PFSK-1 (cell line): ENCODE results near the gene EYA2.

Source experiments
- FOXP2 ChIP-seq: optimal IDR thresholded peaks from 2 replicates; pipeline ENCODE3; 2011; ENCODE audit warnings: borderline replicate concordance, control low read depth, inconsistent platforms; ENCODE audit not compliant: insufficient read depth; ENCODE audit errors: extremely low read length, extremely low read depth
- POLR2AphosphoS5 ChIP-seq: IDR thresholded peaks from 2 replicates; pipeline ENCODE4 v1.6.1; 2012; ENCODE audit warnings: low read depth, mild to moderate bottlenecking, control low read depth, low read length, moderate library complexity
- REST ChIP-seq, 2 experiments: IDR thresholded peaks; 2 replicates each; pipeline versions ENCODE4 v1.6.1 to v1.8.0; 2011 to 2012; ENCODE audit warnings: low read depth in 2 of 2, low read length in 2 of 2, control low read depth in 1 of 2, inconsistent platforms in 1 of 2, mild to moderate bottlenecking in 1 of 2, moderate library complexity in 1 of 2; ENCODE audit not compliant: insufficient read depth in 1 of 2
- SIN3A ChIP-seq: IDR thresholded peaks from 2 replicates; pipeline ENCODE4 v1.6.1; 2012; ENCODE audit warnings: mild to moderate bottlenecking, low read length, moderate library complexity, borderline replicate concordance; ENCODE audit not compliant: insufficient read depth
- TAF1 ChIP-seq: IDR thresholded peaks from 2 replicates; pipeline ENCODE4 v1.6.1; 2012; ENCODE audit warnings: low read length, control low read depth, borderline replicate concordance; ENCODE audit not compliant: insufficient read depth

EYA2 gene

GRCh38 chr20:47179267-47179666 lies 284.6 kb downstream of the EYA2 start:
- TF ChIP-seq FOXP2 (no peak), SIN3A (no peak), REST (IDR thresholded peaks at IDR 0.05; ENCODE audit: insufficient read depth in 1 of 2, low read depth in 2 of 2, low read length in 2 of 2) (no peak), POLR2AphosphoS5 (no peak), TAF1 (no peak)

- TF ChIP-seq REST (IDR thresholded peaks at IDR 0.05; ENCODE audit: insufficient read depth in 1 of 2, low read depth in 2 of 2, low read length in 2 of 2) (no peak), FOXP2 (no peak), TAF1 (no peak), SIN3A (no peak), POLR2AphosphoS5 (no peak)
Observed at GRCh38 chr20:47181056-47181862, 286.6 kb downstream of the EYA2 start.

- TF ChIP-seq FOXP2 = no peak
- no peak for TF ChIP-seq POLR2AphosphoS5
- TF ChIP-seq TAF1 = no peak
- no peak for TF ChIP-seq REST (IDR thresholded peaks at IDR 0.05; ENCODE audit: insufficient read depth in 1 of 2, low read depth in 2 of 2, low read length in 2 of 2)
- TF ChIP-seq SIN3A = no peak
Observed at GRCh38 chr20:47183367-47183766, 288.7 kb downstream of the EYA2 start.

GRCh38 chr20:47187450-47188195 lies 293.0 kb downstream of the EYA2 start:
- TF ChIP-seq FOXP2 = no peak

GRCh38 chr20:47188540-47188939 lies 293.9 kb downstream of the EYA2 start:
- TF ChIP-seq TAF1 = no peak
- no peak for TF ChIP-seq POLR2AphosphoS5
- TF ChIP-seq SIN3A = no peak
- no peak for TF ChIP-seq REST (IDR thresholded peaks at IDR 0.05; ENCODE audit: insufficient read depth in 1 of 2, low read depth in 2 of 2, low read length in 2 of 2)
- TF ChIP-seq FOXP2 = no peak
